Spleen (tissue), 11 donors: ENCODE data around the gene OR7C1. TPM values are rescaled to one million over a fixed set of nuclear protein-coding genes. Genes with fewer than 3 reads are reported as not detected.

Source experiments
- DNase-seq: peaks from one replicate; pipeline ENCODE4 v3.0.0-alpha.2; 2020
- H3K27ac ChIP-seq, 8 donors: fragments of 200-600 bp; sonication (generic) in 7 of 8; 1 replicate in 4 of 8; 2 replicates in 4 of 8; pipeline versions ENCODE4 v1.5.0 to v1.8.0; 2016 to 2021; ENCODE audit warnings: inconsistent platforms in 4 of 8, mild to moderate bottlenecking in 4 of 8, moderate library complexity in 1 of 8
- H3K27me3 ChIP-seq, 7 donors: fragments of 200-600 bp; sonication (generic) in 6 of 7; replicated peaks in 1 of 7; 1 replicate in 4 of 7; 2 replicates in 3 of 7; pipeline versions ENCODE4 v1.5.0 to v1.8.0; 2016 to 2021; ENCODE audit warnings: inconsistent platforms in 3 of 7, mild to moderate bottlenecking in 1 of 7
- H3K36me3 ChIP-seq, 6 donors: fragments of 200-600 bp; sonication (generic) in 5 of 6; 1 replicate in 4 of 6; 2 replicates in 2 of 6; pipeline versions ENCODE4 v1.5.0 to v1.8.0; 2016 to 2021; ENCODE audit warnings: inconsistent platforms in 2 of 6
- H3K4me1 ChIP-seq, 6 donors: fragments of 200-600 bp; sonication (generic) in 5 of 6; 1 replicate in 3 of 6; 2 replicates in 3 of 6; pipeline versions ENCODE4 v1.5.0 to v1.8.0; 2016 to 2021; ENCODE audit warnings: inconsistent platforms in 3 of 6
- H3K4me3 ChIP-seq, 8 donors: fragments of 200-600 bp; sonication (generic) in 7 of 8; 1 replicate in 4 of 8; 2 replicates in 4 of 8; pipeline versions ENCODE4 v1.5.0 to v1.8.0; 2016 to 2021; ENCODE audit warnings: inconsistent platforms in 4 of 8, mild to moderate bottlenecking in 4 of 8, moderate library complexity in 2 of 8
- H3K9me3 ChIP-seq, 8 donors: fragments of 200-600 bp; sonication (generic) in 7 of 8; 1 replicate in 4 of 8; 2 replicates in 4 of 8; pipeline versions ENCODE4 v1.5.0 to v1.8.0; 2016 to 2021; ENCODE audit warnings: inconsistent platforms in 4 of 8
- CTCF ChIP-seq, 11 experiments: fragments of 200-600 bp in 7 of 11; fragments of 450-650 bp in 4 of 11; sonication (generic) in 4 of 11; IDR thresholded peaks in 8 of 11; conservative IDR thresholded peaks in 3 of 11; 1 replicate in 7 of 11; 2 replicates in 4 of 11; pipeline versions ENCODE4 v1.4.0 to v1.8.0; 2016 to 2021; ENCODE audit warnings: antibody characterized with exemption in 11 of 11, inconsistent platforms in 4 of 11, mild to moderate bottlenecking in 1 of 11
- POLR2A ChIP-seq, 3 donors: fragments of 450-650 bp; IDR thresholded peaks; one replicate each; pipeline ENCODE4 v1.5.1; 2017; ENCODE audit warnings: antibody characterized with exemption in 3 of 3, mild to moderate bottlenecking in 1 of 3
- POLR2AphosphoS5 ChIP-seq, 3 donors: sonication (generic); formaldehyde crosslinking; IDR thresholded peaks; one replicate each; pipeline ENCODE4 v1.5.1; 2017; ENCODE audit warnings: antibody characterized with exemption in 3 of 3
- WGBS, 5 donors: extraction: QIAGEN DNeasy Blood & Tissue Kit in 3 of 5; methylation state at CpG; one replicate each; pipeline versions ENCODE4 v1.1.5 to v1.1.7; 2013 to 2018; 5-methylcytosine and 5-hydroxymethylcytosine counted together
- intact Hi-C: fragments of 100-400 bp; cut with DNase I; formaldehyde crosslinking; loops from one replicate; pipeline ENCODE4 v1.15.0; 2023; ENCODE audit warnings: low total_unique reads
- polyA plus RNA-seq, 3 donors: library from polyadenylated mRNA; stranded (reverse); fragments of 200-250 nt; gene quantifications; one replicate each; pipeline ENCODE4 v1.2.1, GENCODE V29; 2013
- total RNA-seq, 7 donors: library from RNA; depleted of rRNA in 3 of 7; stranded (reverse); fragments of >200 nt in 3 of 7; fragmentation: NEBNext Ultra II Directional in 4 of 7; extraction: Animal tissue kit (Norgen Biotek cat#: 25700) in 4 of 7; gene quantifications; one replicate each; pipeline versions ENCODE4 v1.1.0 to v1.2.1, GENCODE V29; 2016 to 2021
- donor health status: healthy with polysubstance abuse.
- donor health status: DM: no; HTN: no; CAD: no; lungs with moderate emphysema.
- donor health status: DM: no; HTN: no; CAD: no.
- donor health status: Bipolar disorder and iron deficiency.
- donor health status: healthy.
- donor health status: DM: no; HTN: no; CAD: no.
- donor health status: DM: yes; HTN: yes; CAD: no.

Gene OR7C1
- total and polyA plus RNA-seq, 10 donors: under 0.01 to 0.02 TPM; not detected in 8

GRCh38 chr19:14817052-14817451, 17.9 kb downstream of the OR7C1 start:
- Histone ChIP-seq H3K27ac (no peak overlapping the region), H3K27me3 (peaks cover 0 to 5% (median 0%) of the 10 kb centered on the region in 7 donors), H3K4me3 (no peak overlapping the region), H3K4me1 (no peaks in the 10 kb centered on the region), H3K9me3 (peaks cover 0 to 7% (median 1%) of the 10 kb centered on the region in 8 donors), H3K36me3 (no peaks in the 10 kb centered on the region)
- no peak for DNase-seq
- intact Hi-C loops: no loop called here
- 66 to 76% (median 67%) methylated on average over 3 of the region's 3 CpGs for WGBS, 5 donors
- TF ChIP-seq CTCF (IDR thresholded peaks at IDR 0.05 in 8 of 11, conservative IDR thresholded peaks at IDR 0.05 in 3 of 11) (no peak), POLR2A (IDR thresholded peaks at IDR 0.05) (no peak), POLR2AphosphoS5 (IDR thresholded peaks at IDR 0.05) (no peak)

- intact Hi-C loops: no loop called here
- no peak for TF ChIP-seq CTCF (IDR thresholded peaks at IDR 0.05 in 8 of 11, conservative IDR thresholded peaks at IDR 0.05 in 3 of 11)
- TF ChIP-seq POLR2AphosphoS5 (IDR thresholded peaks at IDR 0.05): no peak
- no peak for TF ChIP-seq POLR2A (IDR thresholded peaks at IDR 0.05)
- H3K27ac ChIP-seq: no peak overlapping the region
- WGBS, 5 donors: 62 to 89% (median 79%) methylated on average over 2 of the region's 2 CpGs
- no peak overlapping the region for H3K4me3 ChIP-seq
- no peaks in the 10 kb centered on the region for H3K36me3 ChIP-seq
- no peak for DNase-seq
- H3K4me1 ChIP-seq: no peaks in the 10 kb centered on the region
- H3K9me3 ChIP-seq: peaks cover 0 to 7% (median 1%) of the 10 kb centered on the region in 8 donors
- H3K27me3 ChIP-seq: peaks cover 0 to 4% (median 0%) of the 10 kb centered on the region in 7 donors
Observed at GRCh38 chr19:14814982-14815652, 19.9 kb downstream of the OR7C1 start.

GRCh38 chr19:14809272-14810057, 25.5 kb downstream of the OR7C1 start:
- intact Hi-C loops: no loop called here
- H3K9me3 ChIP-seq: no peaks in the 10 kb centered on the region
- no peak overlapping the region for H3K4me3 ChIP-seq
- no peak overlapping the region for H3K27ac ChIP-seq
- no peak for TF ChIP-seq POLR2A (IDR thresholded peaks at IDR 0.05)
- no peak for TF ChIP-seq POLR2AphosphoS5 (IDR thresholded peaks at IDR 0.05)
- TF ChIP-seq CTCF (IDR thresholded peaks at IDR 0.05 in 8 of 11, conservative IDR thresholded peaks at IDR 0.05 in 3 of 11): no peak
- no peaks in the 10 kb centered on the region for H3K27me3 ChIP-seq
- peaks cover 0 to 2% (median 0%) of the 10 kb centered on the region in 6 donors for H3K4me1 ChIP-seq
- no peak for DNase-seq
- 46 to 70% (median 50%) methylated on average over 9 of the region's 9 CpGs for WGBS, 5 donors
- H3K36me3 ChIP-seq: no peaks in the 10 kb centered on the region

GRCh38 chr19:14804765-14805164, 30.2 kb downstream of the OR7C1 start:
- Histone ChIP-seq H3K9me3 (no peaks in the 10 kb centered on the region), H3K4me3 (no peak overlapping the region), H3K27me3 (no peaks in the 10 kb centered on the region), H3K27ac (no peak overlapping the region), H3K36me3 (no peaks in the 10 kb centered on the region), H3K4me1 (peaks cover 0 to 2% (median 0%) of the 10 kb centered on the region in 6 donors)
- intact Hi-C loops: no loop called here
- no peak for DNase-seq
- 78 to 88% (median 83%) methylated on average over 3 of the region's 3 CpGs for WGBS, 5 donors
- TF ChIP-seq POLR2AphosphoS5 (IDR thresholded peaks at IDR 0.05) (no peak), POLR2A (IDR thresholded peaks at IDR 0.05) (no peak), CTCF (IDR thresholded peaks at IDR 0.05 in 8 of 11, conservative IDR thresholded peaks at IDR 0.05 in 3 of 11) (no peak)
